WTC11 (cell line): Measurements from ENCODE around the gene ITPR2. TPM values are rescaled to one million over a fixed set of nuclear protein-coding genes. Genes with fewer than 3 reads are reported as not detected.
A peak's percentile ranks its signal among the peaks of the same experiment; 100 is the strongest.

Experiments
- ATAC-seq: fragments of 200-7000 bp; cut with Tn5 transposase; 2 replicates; pipeline ENCODE4 v1.10.0; 2021; ENCODE audit warnings: mild to moderate bottlenecking, moderate library complexity
- CTCF ChIA-PET: fragments of 300-600 bp; sonication (Branson Sonifier 250); formaldehyde crosslinking; loops from one replicate; lab custom pipeline; 2021; ENCODE audit warnings: antibody characterized with exemption; lab: Charles Lee
- POLR2A ChIA-PET: fragments of 350-600 bp; sonication (Branson Sonifier 250); formaldehyde crosslinking; loops from one replicate; lab custom pipeline; 2021; ENCODE audit warnings: antibody characterized with exemption; lab: Charles Lee
- DNase-seq: peaks from one replicate; pipeline ENCODE4 v3.0.0; 2021; ENCODE audit warnings: low spot score
- H3K27ac Mint-ChIP-seq: 2 replicates; pipeline ENCODE4 v1.8.0; 2021; ENCODE audit warnings: mixed read lengths
- H3K27me3 Mint-ChIP-seq: 2 replicates; pipeline ENCODE4 v1.8.0; 2021; ENCODE audit warnings: low read depth, mild to moderate bottlenecking, moderate library complexity, mixed read lengths
- H3K36me3 Mint-ChIP-seq: 2 replicates; pipeline ENCODE4 v1.8.0; 2021; ENCODE audit warnings: mixed read lengths
- H3K4me1 Mint-ChIP-seq: 2 replicates; pipeline ENCODE4 v1.8.0; 2022; ENCODE audit warnings: mixed read lengths
- H3K4me3 Mint-ChIP-seq: 2 replicates; pipeline ENCODE4 v1.8.0; 2021; ENCODE audit warnings: mild to moderate bottlenecking, moderate library complexity, mixed read lengths
- H3K9me3 Mint-ChIP-seq: 2 replicates; pipeline ENCODE4 v1.8.0; 2021; ENCODE audit warnings: mixed read lengths
- ATF1 ChIP-seq: sonication (generic); formaldehyde crosslinking; IDR thresholded peaks from 2 replicates; pipeline ENCODE4 v1.8.1; 2023; ENCODE audit warnings: mild to moderate bottlenecking, moderate library complexity, missing genetic modification reagents
- EMX1 ChIP-seq: fragments of 250-450 bp; sonication (Bioruptor Pico); IDR thresholded peaks from 2 replicates; pipeline ENCODE4 v1.8.0; 2021; ENCODE audit warnings: mild to moderate bottlenecking
- ETV6 ChIP-seq: sonication (generic); formaldehyde crosslinking; IDR thresholded peaks from 2 replicates; pipeline ENCODE4 v1.8.1; 2022; ENCODE audit warnings: mild to moderate bottlenecking, missing genetic modification reagents
- HMGA2 ChIP-seq: fragments of 250-450 bp; sonication (Bioruptor Pico); IDR thresholded peaks from 2 replicates; pipeline ENCODE4 v1.4.0; 2021; ENCODE audit warnings: mild to moderate bottlenecking, moderate library complexity
- MYBL2 ChIP-seq: sonication (generic); formaldehyde crosslinking; IDR thresholded peaks from 2 replicates; pipeline ENCODE4 v1.8.1; 2023; ENCODE audit warnings: mild to moderate bottlenecking, moderate library complexity, missing genetic modification reagents
- PRRX2 ChIP-seq: fragments of 250-450 bp; sonication (Bioruptor Pico); IDR thresholded peaks from 2 replicates; pipeline ENCODE4 v1.8.0; 2021; ENCODE audit warnings: mild to moderate bottlenecking
- RELA ChIP-seq: sonication (generic); formaldehyde crosslinking; IDR thresholded peaks from 2 replicates; pipeline ENCODE4 v1.8.1; 2022; ENCODE audit warnings: missing genetic modification reagents, mild to moderate bottlenecking, borderline replicate concordance
- SMAD4 ChIP-seq: sonication (generic); formaldehyde crosslinking; IDR thresholded peaks from 2 replicates; pipeline ENCODE4 v1.8.0; 2022; ENCODE audit warnings: mild to moderate bottlenecking, missing genetic modification reagents
- TP53 ChIP-seq: sonication (generic); formaldehyde crosslinking; IDR thresholded peaks from 2 replicates; pipeline ENCODE4 v1.8.1; 2023; ENCODE audit warnings: mild to moderate bottlenecking, missing genetic modification reagents
- ZBTB21 ChIP-seq: sonication (generic); formaldehyde crosslinking; IDR thresholded peaks from 2 replicates; pipeline ENCODE4 v1.8.1; 2023; ENCODE audit warnings: mild to moderate bottlenecking, missing genetic modification reagents, borderline replicate concordance
- ZNF396 ChIP-seq: fragments of 250-450 bp; sonication (Bioruptor Pico); IDR thresholded peaks from 2 replicates; pipeline ENCODE4 v1.8.0; 2021; ENCODE audit warnings: mild to moderate bottlenecking, moderate library complexity, borderline replicate concordance
- ZNF671 ChIP-seq: fragments of 250-450 bp; sonication (Bioruptor Pico); IDR thresholded peaks from 2 replicates; pipeline ENCODE4 v1.8.0; 2021; ENCODE audit warnings: mild to moderate bottlenecking
- total RNA-seq: library from RNA; stranded (reverse); gene quantifications from 3 replicates; pipeline ENCODE4 v1.2.3, GENCODE V29; 2021
- TF ChIP-seq, protein P1 (sequence below): sonication (generic); formaldehyde crosslinking; IDR thresholded peaks from 2 replicates; pipeline ENCODE4 v1.8.1; 2022; ENCODE audit warnings: missing genetic modification reagents, borderline replicate concordance
- TF ChIP-seq, protein P2 (sequence below): sonication (generic); formaldehyde crosslinking; IDR thresholded peaks from 2 replicates; pipeline ENCODE4 v1.8.1; 2023; ENCODE audit warnings: mild to moderate bottlenecking, missing genetic modification reagents, moderate library complexity
- TF ChIP-seq, protein P3 (sequence below): fragments of 250-450 bp; sonication (Bioruptor Pico); IDR thresholded peaks from 2 replicates; pipeline ENCODE4 v1.8.0; 2021; ENCODE audit warnings: mild to moderate bottlenecking
- TF ChIP-seq, protein P4 (sequence below): sonication (generic); formaldehyde crosslinking; IDR thresholded peaks from 2 replicates; pipeline ENCODE4 v1.8.0; 2023; ENCODE audit warnings: mild to moderate bottlenecking, missing genetic modification reagents
- TF ChIP-seq, protein P5 (sequence below): fragments of 250-450 bp; sonication (Bioruptor Pico); IDR thresholded peaks from 2 replicates; pipeline ENCODE4 v1.9.0; 2021; ENCODE audit warnings: mild to moderate bottlenecking, borderline replicate concordance
- TF ChIP-seq, protein P6 (sequence below): sonication (generic); formaldehyde crosslinking; IDR thresholded peaks from 2 replicates; pipeline ENCODE4 v1.8.1; 2023; ENCODE audit warnings: mild to moderate bottlenecking, missing genetic modification reagents, moderate library complexity
- TF ChIP-seq, protein P7 (sequence below): sonication (generic); formaldehyde crosslinking; conservative IDR thresholded peaks from 2 replicates; pipeline ENCODE4 v1.8.1; 2023; ENCODE audit warnings: mild to moderate bottlenecking, low read depth, missing genetic modification reagents, moderate library complexity

Gene ITPR2
- total RNA-seq, 1 experiment from 2014 or later, result 50.7 TPM

DNA sequence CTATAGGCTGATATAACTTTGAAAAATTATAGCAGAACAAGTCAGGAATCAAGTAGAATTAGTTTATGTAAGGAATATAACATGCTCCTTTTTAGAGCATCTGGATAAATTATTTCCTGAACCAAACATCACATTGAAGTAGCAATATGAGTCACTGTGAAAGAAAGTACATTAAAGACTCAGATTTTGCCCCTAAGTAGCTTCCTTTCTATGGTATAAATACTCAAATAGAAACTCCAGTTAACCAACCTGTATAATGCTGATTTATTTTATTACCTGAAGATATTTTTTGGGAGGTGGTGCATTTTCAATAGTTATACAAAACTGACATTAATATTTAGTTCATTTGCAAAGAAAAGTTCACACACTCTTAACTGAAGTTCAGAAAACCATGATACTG, 312.1 kb downstream of the ITPR2 start:
- Mint-ChIP-seq H3K9me3 (peaks cover 22% of the 10 kb centered on the region), H3K27me3 (no peaks in the 10 kb centered on the region), H3K36me3 (peaks cover 24% of the 10 kb centered on the region), H3K4me1 (peaks cover 22% of the 10 kb centered on the region), H3K4me3 (no peak overlapping the region), H3K27ac (no peak overlapping the region)
- ChIA-PET CTCF (no interaction called here), POLR2A (no interaction called here)
- TF ChIP-seq ATF1 (CRISPR knock-in tag), result no peak
- TF ChIP-seq, protein P1, sequence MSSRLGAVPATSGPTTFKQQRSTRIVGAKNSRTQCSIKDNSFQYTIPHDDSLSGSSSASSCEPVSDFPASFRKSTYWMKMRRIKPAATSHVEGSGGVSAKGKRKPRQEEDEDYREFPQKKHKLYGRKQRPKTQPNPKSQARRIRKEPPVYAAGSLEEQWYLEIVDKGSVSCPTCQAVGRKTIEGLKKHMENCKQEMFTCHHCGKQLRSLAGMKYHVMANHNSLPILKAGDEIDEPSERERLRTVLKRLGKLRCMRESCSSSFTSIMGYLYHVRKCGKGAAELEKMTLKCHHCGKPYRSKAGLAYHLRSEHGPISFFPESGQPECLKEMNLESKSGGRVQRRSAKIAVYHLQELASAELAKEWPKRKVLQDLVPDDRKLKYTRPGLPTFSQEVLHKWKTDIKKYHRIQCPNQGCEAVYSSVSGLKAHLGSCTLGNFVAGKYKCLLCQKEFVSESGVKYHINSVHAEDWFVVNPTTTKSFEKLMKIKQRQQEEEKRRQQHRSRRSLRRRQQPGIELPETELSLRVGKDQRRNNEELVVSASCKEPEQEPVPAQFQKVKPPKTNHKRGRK (CRISPR knock-in tag), result no peak
- TF ChIP-seq, protein P2, sequence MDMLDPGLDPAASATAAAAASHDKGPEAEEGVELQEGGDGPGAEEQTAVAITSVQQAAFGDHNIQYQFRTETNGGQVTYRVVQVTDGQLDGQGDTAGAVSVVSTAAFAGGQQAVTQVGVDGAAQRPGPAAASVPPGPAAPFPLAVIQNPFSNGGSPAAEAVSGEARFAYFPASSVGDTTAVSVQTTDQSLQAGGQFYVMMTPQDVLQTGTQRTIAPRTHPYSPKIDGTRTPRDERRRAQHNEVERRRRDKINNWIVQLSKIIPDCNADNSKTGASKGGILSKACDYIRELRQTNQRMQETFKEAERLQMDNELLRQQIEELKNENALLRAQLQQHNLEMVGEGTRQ, result no peak
- TF ChIP-seq ZNF671 (CRISPR knock-in tag), result no peak
- no peak for TF ChIP-seq HMGA2
- TF ChIP-seq, protein P3, sequence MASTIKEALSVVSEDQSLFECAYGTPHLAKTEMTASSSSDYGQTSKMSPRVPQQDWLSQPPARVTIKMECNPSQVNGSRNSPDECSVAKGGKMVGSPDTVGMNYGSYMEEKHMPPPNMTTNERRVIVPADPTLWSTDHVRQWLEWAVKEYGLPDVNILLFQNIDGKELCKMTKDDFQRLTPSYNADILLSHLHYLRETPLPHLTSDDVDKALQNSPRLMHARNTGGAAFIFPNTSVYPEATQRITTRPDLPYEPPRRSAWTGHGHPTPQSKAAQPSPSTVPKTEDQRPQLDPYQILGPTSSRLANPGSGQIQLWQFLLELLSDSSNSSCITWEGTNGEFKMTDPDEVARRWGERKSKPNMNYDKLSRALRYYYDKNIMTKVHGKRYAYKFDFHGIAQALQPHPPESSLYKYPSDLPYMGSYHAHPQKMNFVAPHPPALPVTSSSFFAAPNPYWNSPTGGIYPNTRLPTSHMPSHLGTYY, result no peak
- no peak for TF ChIP-seq TP53 (CRISPR knock-in tag)
- TF ChIP-seq PRRX2 (CRISPR knock-in tag), result no peak
- TF ChIP-seq SMAD4 (CRISPR knock-in tag), result no peak
- TF ChIP-seq, protein P4, sequence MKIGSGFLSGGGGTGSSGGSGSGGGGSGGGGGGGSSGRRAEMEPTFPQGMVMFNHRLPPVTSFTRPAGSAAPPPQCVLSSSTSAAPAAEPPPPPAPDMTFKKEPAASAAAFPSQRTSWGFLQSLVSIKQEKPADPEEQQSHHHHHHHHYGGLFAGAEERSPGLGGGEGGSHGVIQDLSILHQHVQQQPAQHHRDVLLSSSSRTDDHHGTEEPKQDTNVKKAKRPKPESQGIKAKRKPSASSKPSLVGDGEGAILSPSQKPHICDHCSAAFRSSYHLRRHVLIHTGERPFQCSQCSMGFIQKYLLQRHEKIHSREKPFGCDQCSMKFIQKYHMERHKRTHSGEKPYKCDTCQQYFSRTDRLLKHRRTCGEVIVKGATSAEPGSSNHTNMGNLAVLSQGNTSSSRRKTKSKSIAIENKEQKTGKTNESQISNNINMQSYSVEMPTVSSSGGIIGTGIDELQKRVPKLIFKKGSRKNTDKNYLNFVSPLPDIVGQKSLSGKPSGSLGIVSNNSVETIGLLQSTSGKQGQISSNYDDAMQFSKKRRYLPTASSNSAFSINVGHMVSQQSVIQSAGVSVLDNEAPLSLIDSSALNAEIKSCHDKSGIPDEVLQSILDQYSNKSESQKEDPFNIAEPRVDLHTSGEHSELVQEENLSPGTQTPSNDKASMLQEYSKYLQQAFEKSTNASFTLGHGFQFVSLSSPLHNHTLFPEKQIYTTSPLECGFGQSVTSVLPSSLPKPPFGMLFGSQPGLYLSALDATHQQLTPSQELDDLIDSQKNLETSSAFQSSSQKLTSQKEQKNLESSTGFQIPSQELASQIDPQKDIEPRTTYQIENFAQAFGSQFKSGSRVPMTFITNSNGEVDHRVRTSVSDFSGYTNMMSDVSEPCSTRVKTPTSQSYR, result no peak
- TF ChIP-seq EMX1 (CRISPR knock-in tag), result no peak
- TF ChIP-seq ZBTB21 (CRISPR knock-in tag), result no peak
- no peak for ATAC-seq
- no peak for DNase-seq

DNA sequence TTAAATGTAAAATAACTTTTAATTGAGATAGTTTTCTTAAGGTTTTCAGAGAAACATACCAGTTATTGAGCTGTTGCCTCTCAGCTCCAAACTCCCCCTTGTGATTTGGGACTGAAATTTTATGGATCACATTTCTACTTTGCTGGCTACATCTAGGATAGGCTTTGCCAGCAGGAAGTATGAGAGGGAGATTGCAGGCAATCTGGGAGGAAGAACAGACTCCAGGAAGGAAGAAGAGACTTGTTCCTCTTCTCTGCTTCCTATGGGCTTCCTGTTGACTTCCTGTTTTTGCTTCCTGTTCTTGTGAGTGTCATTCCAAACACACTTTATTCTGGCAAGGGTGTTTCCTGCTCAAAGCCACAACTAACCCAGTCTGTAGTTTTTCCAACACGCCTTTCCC, 312.9 kb downstream of the ITPR2 start:
- TF ChIP-seq ZNF396 (CRISPR knock-in tag) (no peak), ETV6 (CRISPR knock-in tag) (peak; percentile 95)
- Mint-ChIP-seq H3K27ac (0 out of 2 replicates have a peak overlapping the region, but pooled peaks have one; percentile 44), H3K9me3 (peaks cover 14% of the 10 kb centered on the region), H3K27me3 (no peaks in the 10 kb centered on the region), H3K36me3 (peaks cover 16% of the 10 kb centered on the region), H3K4me1 (peaks cover 26% of the 10 kb centered on the region), H3K4me3 (no peak overlapping the region)
- POLR2A ChIA-PET, result no interaction called here
- CTCF ChIA-PET, result no interaction called here
- DNase-seq, result no peak
- no peak for ATAC-seq

DNA sequence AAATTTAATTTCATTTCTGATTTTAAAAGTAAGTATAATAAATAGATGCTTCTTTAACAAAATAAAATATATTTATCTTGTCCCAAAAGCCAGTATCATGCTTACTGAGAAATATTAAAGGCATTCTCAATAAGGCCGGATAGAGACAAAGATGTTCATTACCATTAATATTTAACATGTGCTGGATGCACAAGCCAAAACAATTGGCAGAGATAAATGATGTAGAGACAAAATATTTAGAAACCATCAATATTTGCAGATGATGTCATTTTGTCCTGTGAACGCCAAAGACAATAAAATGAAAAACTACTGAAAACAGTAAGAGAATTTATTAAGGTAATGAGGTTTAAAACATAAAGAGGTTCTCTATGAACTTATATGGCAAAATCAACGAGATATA, 313.5 kb downstream of the ITPR2 start:
- H3K36me3 Mint-ChIP-seq, result peaks cover 11% of the 10 kb centered on the region
- H3K4me1 Mint-ChIP-seq, result peaks cover 29% of the 10 kb centered on the region
- no peaks in the 10 kb centered on the region for H3K27me3 Mint-ChIP-seq
- ChIA-PET CTCF (no interaction called here), POLR2A (no interaction called here)
- TF ChIP-seq, protein P5, sequence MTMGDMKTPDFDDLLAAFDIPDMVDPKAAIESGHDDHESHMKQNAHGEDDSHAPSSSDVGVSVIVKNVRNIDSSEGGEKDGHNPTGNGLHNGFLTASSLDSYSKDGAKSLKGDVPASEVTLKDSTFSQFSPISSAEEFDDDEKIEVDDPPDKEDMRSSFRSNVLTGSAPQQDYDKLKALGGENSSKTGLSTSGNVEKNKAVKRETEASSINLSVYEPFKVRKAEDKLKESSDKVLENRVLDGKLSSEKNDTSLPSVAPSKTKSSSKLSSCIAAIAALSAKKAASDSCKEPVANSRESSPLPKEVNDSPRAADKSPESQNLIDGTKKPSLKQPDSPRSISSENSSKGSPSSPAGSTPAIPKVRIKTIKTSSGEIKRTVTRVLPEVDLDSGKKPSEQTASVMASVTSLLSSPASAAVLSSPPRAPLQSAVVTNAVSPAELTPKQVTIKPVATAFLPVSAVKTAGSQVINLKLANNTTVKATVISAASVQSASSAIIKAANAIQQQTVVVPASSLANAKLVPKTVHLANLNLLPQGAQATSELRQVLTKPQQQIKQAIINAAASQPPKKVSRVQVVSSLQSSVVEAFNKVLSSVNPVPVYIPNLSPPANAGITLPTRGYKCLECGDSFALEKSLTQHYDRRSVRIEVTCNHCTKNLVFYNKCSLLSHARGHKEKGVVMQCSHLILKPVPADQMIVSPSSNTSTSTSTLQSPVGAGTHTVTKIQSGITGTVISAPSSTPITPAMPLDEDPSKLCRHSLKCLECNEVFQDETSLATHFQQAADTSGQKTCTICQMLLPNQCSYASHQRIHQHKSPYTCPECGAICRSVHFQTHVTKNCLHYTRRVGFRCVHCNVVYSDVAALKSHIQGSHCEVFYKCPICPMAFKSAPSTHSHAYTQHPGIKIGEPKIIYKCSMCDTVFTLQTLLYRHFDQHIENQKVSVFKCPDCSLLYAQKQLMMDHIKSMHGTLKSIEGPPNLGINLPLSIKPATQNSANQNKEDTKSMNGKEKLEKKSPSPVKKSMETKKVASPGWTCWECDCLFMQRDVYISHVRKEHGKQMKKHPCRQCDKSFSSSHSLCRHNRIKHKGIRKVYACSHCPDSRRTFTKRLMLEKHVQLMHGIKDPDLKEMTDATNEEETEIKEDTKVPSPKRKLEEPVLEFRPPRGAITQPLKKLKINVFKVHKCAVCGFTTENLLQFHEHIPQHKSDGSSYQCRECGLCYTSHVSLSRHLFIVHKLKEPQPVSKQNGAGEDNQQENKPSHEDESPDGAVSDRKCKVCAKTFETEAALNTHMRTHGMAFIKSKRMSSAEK (CRISPR knock-in tag), result no peak
- TF ChIP-seq RELA (CRISPR knock-in tag), result no peak
- TF ChIP-seq MYBL2, result no peak
- TF ChIP-seq, protein P6, sequence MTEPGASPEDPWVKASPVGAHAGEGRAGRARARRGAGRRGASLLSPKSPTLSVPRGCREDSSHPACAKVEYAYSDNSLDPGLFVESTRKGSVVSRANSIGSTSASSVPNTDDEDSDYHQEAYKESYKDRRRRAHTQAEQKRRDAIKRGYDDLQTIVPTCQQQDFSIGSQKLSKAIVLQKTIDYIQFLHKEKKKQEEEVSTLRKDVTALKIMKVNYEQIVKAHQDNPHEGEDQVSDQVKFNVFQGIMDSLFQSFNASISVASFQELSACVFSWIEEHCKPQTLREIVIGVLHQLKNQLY, result no peak
- TF ChIP-seq, protein P7, sequence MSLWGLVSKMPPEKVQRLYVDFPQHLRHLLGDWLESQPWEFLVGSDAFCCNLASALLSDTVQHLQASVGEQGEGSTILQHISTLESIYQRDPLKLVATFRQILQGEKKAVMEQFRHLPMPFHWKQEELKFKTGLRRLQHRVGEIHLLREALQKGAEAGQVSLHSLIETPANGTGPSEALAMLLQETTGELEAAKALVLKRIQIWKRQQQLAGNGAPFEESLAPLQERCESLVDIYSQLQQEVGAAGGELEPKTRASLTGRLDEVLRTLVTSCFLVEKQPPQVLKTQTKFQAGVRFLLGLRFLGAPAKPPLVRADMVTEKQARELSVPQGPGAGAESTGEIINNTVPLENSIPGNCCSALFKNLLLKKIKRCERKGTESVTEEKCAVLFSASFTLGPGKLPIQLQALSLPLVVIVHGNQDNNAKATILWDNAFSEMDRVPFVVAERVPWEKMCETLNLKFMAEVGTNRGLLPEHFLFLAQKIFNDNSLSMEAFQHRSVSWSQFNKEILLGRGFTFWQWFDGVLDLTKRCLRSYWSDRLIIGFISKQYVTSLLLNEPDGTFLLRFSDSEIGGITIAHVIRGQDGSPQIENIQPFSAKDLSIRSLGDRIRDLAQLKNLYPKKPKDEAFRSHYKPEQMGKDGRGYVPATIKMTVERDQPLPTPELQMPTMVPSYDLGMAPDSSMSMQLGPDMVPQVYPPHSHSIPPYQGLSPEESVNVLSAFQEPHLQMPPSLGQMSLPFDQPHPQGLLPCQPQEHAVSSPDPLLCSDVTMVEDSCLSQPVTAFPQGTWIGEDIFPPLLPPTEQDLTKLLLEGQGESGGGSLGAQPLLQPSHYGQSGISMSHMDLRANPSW (CRISPR knock-in tag), result no peak
- no peak overlapping the region for H3K4me3 Mint-ChIP-seq
- no peak for DNase-seq
- H3K27ac Mint-ChIP-seq, result no peak overlapping the region
- peaks cover 9% of the 10 kb centered on the region for H3K9me3 Mint-ChIP-seq
- ATAC-seq, result no peak
